Uterus (tissue), 4 donors: ENCODE results near the gene P2RY12. TPM values are rescaled to one million over a fixed set of nuclear protein-coding genes. Genes with fewer than 3 reads are reported as not detected.

Experiments
- DNase-seq, 2 donors: peaks; one replicate each; pipeline ENCODE4 v3.0.0-alpha.2; 2019 to 2020
- H3K27ac ChIP-seq, 2 donors: fragments of 200-600 bp; sonication (generic); 1 replicate in 1 of 2; 2 replicates in 1 of 2; pipeline ENCODE4 v1.5.1; 2016 to 2018
- H3K27me3 ChIP-seq, 2 donors: fragments of 200-600 bp; sonication (generic); one replicate each; pipeline ENCODE4 v1.5.1; 2018 to 2019; ENCODE audit warnings: control low read depth in 1 of 2
- H3K36me3 ChIP-seq, 2 donors: fragments of 200-600 bp; sonication (generic); one replicate each; pipeline ENCODE4 v1.5.1; 2019; ENCODE audit warnings: control low read depth in 1 of 2
- H3K4me1 ChIP-seq, 2 donors: fragments of 200-600 bp; sonication (generic); one replicate each; pipeline ENCODE4 v1.5.1; 2018 to 2019; ENCODE audit warnings: control low read depth in 1 of 2
- H3K4me3 ChIP-seq, 2 donors: fragments of 200-600 bp; sonication (generic); 1 replicate in 1 of 2; 2 replicates in 1 of 2; pipeline ENCODE4 v1.5.1; 2018 to 2019; ENCODE audit warnings: mild to moderate bottlenecking in 1 of 2
- H3K9me3 ChIP-seq, 2 donors: fragments of 200-600 bp; sonication (generic); one replicate each; pipeline ENCODE4 v1.5.1; 2019; ENCODE audit warnings: control low read depth in 1 of 2
- CTCF ChIP-seq, 4 experiments: fragments of 200-600 bp in 2 of 4; fragments of 450-650 bp in 2 of 4; sonication (generic) in 2 of 4; IDR thresholded peaks; one replicate each; pipeline ENCODE4 v1.5.1; 2016 to 2019; ENCODE audit warnings: antibody characterized with exemption in 4 of 4, mild to moderate bottlenecking in 2 of 4, moderate library complexity in 1 of 4
- POLR2A ChIP-seq, 2 donors: fragments of 450-650 bp; IDR thresholded peaks; one replicate each; pipeline ENCODE4 v1.6.1; 2016; ENCODE audit warnings: antibody characterized with exemption in 2 of 2, mild to moderate bottlenecking in 1 of 2, moderate library complexity in 1 of 2
- intact Hi-C: fragments of 100-400 bp; cut with DNase I; formaldehyde crosslinking; loops from one replicate; pipeline ENCODE4 v1.15.1; 2023; ENCODE audit warnings: low total_unique reads
- total RNA-seq, 4 donors: library from RNA; depleted of rRNA in 3 of 4; stranded (reverse); fragments of >200 nt in 3 of 4; gene quantifications; one replicate each; pipeline versions ENCODE4 v1.1.0 to v1.2.4, GENCODE V29; 2014 to 2023
- donor health status: DM: yes; HTN: yes; CAD: no.

P2RY12 gene
- total RNA-seq, 4 donors from 2014 or later: 0.95 to 6.2 (median 3.1) TPM; not detected in 1

DNA sequence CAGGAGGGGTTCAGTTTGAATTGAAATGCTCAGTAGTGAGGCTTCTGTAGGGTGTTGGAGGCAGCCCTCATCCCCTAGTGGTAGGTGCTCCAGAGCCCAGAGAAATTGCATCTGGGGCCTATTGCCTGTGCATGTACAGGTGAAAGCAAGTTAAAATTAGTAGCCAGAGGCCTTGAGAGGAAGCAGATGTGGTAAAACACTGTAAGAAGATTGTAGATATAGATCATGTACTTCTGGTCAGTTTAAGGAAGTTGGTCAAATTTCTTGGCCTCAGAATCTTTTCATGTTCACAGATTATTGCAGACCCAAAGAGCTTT lies 41.7 kb upstream of the P2RY12 start:
- Histone ChIP-seq H3K27me3 (no peaks in the 10 kb centered on the region), H3K4me3 (no peak overlapping the region), H3K9me3 (no peaks in the 10 kb centered on the region), H3K27ac (no peak overlapping the region), H3K4me1 (no peaks in the 10 kb centered on the region), H3K36me3 (no peaks in the 10 kb centered on the region)
- no peak for DNase-seq
- TF ChIP-seq POLR2A (IDR thresholded peaks at IDR 0.05): no peak
- TF ChIP-seq CTCF (IDR thresholded peaks at IDR 0.05): no peak
- intact Hi-C loops: no loop called here

DNA sequence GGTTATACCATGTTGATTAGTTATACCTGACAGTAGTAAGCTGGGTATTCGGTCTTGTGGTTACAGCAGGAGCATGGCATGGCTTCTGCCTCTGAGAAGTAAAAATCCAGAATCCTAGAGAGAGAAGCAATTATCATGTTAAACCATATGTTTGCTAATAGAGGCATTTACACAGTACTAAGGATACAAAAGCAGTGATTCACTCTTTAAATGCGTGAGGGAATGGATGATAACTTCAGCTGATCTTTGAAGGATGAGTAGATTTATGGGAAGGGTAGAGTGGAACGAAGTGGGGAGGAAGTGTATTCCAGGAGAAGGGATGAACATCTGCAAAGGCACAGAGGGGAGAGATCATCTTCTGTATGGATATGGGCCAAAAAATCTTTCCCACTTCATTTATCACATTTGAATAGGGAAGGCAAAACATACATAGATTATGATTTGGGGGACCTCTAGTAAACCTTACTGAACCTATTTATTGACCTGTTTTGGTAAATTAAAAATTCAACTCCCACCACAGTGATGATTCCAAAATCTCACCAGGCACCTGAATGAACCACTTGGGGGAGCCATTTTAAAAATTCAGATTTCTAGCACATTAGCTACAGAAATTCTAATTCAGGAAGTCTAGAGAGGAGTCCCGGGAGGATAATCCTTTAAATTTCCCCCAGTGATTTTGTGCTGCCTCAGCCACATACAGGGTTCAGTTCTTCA lies 41.2 kb upstream of the P2RY12 start:
- no peak for TF ChIP-seq CTCF (IDR thresholded peaks at IDR 0.05)
- TF ChIP-seq POLR2A (IDR thresholded peaks at IDR 0.05): no peak
- intact Hi-C loops: no loop called here
- no peak for DNase-seq

GRCh38 chr3:151423091-151423490 lies 38.5 kb upstream of the P2RY12 start:
- no peak overlapping the region for H3K27ac ChIP-seq
- H3K36me3 ChIP-seq: no peaks in the 10 kb centered on the region
- no peaks in the 10 kb centered on the region for H3K9me3 ChIP-seq
- H3K27me3 ChIP-seq: no peaks in the 10 kb centered on the region
- H3K4me3 ChIP-seq: no peak overlapping the region
- intact Hi-C loops: no loop called here
- no peaks in the 10 kb centered on the region for H3K4me1 ChIP-seq
- no peak for DNase-seq
- TF ChIP-seq POLR2A (IDR thresholded peaks at IDR 0.05) (no peak), CTCF (IDR thresholded peaks at IDR 0.05) (no peak)

More for the DNA sequence above, 41.2 kb upstream of the P2RY12 start:
- Histone ChIP-seq H3K27ac (no peak overlapping the region), H3K27me3 (no peaks in the 10 kb centered on the region), H3K36me3 (no peaks in the 10 kb centered on the region), H3K4me1 (no peaks in the 10 kb centered on the region), H3K9me3 (no peaks in the 10 kb centered on the region), H3K4me3 (no peak overlapping the region)

DNA sequence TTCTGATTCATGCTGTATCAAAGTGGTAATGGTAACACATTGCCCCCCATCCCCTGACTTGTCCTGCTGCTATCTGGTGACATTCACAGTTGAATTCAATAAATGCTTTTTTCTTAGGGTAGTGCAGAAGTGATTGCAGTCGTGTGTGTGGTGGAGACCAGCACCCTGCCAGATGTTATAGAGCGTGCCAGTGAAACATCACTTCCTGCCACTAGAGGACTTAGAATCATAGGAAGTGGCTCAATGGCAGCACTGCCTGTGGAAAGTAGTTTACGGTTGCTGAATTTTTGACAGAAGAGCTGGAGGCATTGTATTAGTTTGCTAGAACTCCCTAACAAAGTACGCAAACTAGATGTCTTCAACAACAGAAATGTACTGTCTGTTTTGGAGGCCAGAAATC lies 37.4 kb upstream of the P2RY12 start:
- Histone ChIP-seq H3K36me3 (no peaks in the 10 kb centered on the region), H3K27me3 (no peaks in the 10 kb centered on the region), H3K4me3 (no peak overlapping the region), H3K27ac (no peak overlapping the region), H3K4me1 (no peaks in the 10 kb centered on the region), H3K9me3 (no peaks in the 10 kb centered on the region)
- intact Hi-C loops: no loop called here
- no peak for DNase-seq
- no peak for TF ChIP-seq CTCF (IDR thresholded peaks at IDR 0.05)
- no peak for TF ChIP-seq POLR2A (IDR thresholded peaks at IDR 0.05)

DNA sequence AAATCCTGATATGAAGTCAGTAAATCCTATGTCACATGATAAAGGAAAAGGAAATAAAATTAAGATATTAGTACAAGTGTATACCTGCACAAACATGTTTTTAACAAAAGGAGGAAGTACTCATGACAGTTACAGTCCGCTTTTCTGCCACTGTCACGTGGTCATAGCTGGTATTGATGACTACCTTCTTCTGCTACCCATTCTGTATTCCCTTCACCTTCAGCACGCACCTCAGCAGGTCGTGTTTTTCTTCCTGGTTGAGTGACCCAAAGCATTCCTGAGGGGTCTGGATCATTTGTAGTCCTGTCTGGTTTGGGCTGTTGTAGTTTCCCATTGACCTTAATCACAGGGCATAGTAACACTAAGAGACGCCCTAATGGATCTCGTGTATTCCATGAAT lies 35.3 kb upstream of the P2RY12 start:
- no peaks in the 10 kb centered on the region for H3K9me3 ChIP-seq
- H3K27me3 ChIP-seq: no peaks in the 10 kb centered on the region
- no peaks in the 10 kb centered on the region for H3K36me3 ChIP-seq
- intact Hi-C loops: no loop called here
- no peak for DNase-seq
- no peak for TF ChIP-seq POLR2A (IDR thresholded peaks at IDR 0.05)
- TF ChIP-seq CTCF (IDR thresholded peaks at IDR 0.05): no peak
- no peak overlapping the region for H3K4me3 ChIP-seq
- no peak overlapping the region for H3K27ac ChIP-seq
- no peaks in the 10 kb centered on the region for H3K4me1 ChIP-seq
